GM12878 (cell line): Measurements from ENCODE around the gene HHLA2. TPM values are rescaled to one million over a fixed set of nuclear protein-coding genes. Genes with fewer than 3 reads are reported as not detected.

ENCODE experiments used
- ATAC-seq: fragments of 200-7000 bp; cut with Tn5 transposase; 3 replicates; pipeline ENCODE4 v1.9.1; 2020; ENCODE audit warnings: mild to moderate bottlenecking, moderate library complexity
- BruUV-seq: library from RNA; stranded (reverse); fragments of 400-500 nt; replicated peaks from 2 replicates; lab custom pipeline; 2021; lab: Mats Ljungman, UMichigan
- CTCF ChIA-PET: fragments of 300-600 bp; sonication (Branson Sonifier 250); formaldehyde crosslinking; extraction: SDS; loops from one replicate; lab custom pipeline; 2021; ENCODE audit warnings: inconsistent platforms; lab: Yijun Ruan, JAX
- POLR2A ChIA-PET: fragments of 350-600 bp; formaldehyde crosslinking; extraction: SDS; loops from one replicate; lab custom pipeline; 2021; ENCODE audit warnings: inconsistent platforms; lab: Charles Lee
- RAD21 ChIA-PET: fragments of 300-600 bp; sonication (Branson Sonifier 250); formaldehyde crosslinking; loops from one replicate; lab custom pipeline; 2023; ENCODE audit warnings: antibody characterized with exemption; ENCODE audit not compliant: unreplicated experiment; lab: Charles Lee
- SMC1A ChIA-PET: fragments of 300-600 bp; sonication (Branson Sonifier 250); formaldehyde crosslinking; loops from one replicate; lab custom pipeline; 2023; ENCODE audit not compliant: unreplicated experiment, uncharacterized antibody; lab: Charles Lee
- DNase-seq: peaks from one replicate; pipeline ENCODE4 v3.0.0-alpha.2; 2011; ENCODE audit warnings: low read depth, low spot score
- FAIRE-seq: peaks from 3 replicates; lab custom pipeline; 2011; peaks lifted over from hg19 to GRCh38; lab: Jason Lieb, UNC
- H2AFZ ChIP-seq: 2 replicates; pipeline ENCODE4 v1.6.0; 2011; ENCODE audit warnings: low read depth, low read length, control low read depth; ENCODE audit not compliant: control insufficient read depth
- H3K27ac ChIP-seq: 2 replicates; pipeline ENCODE4 v1.5.1; 2011; ENCODE audit warnings: control low read depth; ENCODE audit not compliant: control insufficient read depth, insufficient read depth
- H3K27me3 ChIP-seq, 2 experiments: replicated peaks in 1 of 2; 2 replicates each; pipeline versions ENCODE4 v1.6.0 to v1.6.1; 2011; ENCODE audit warnings: low read length in 1 of 2; ENCODE audit not compliant: control insufficient read depth in 2 of 2, insufficient read depth in 2 of 2
- H3K36me3 ChIP-seq, 2 experiments: 2 replicates each; pipeline ENCODE4 v1.5.1; 2011; ENCODE audit warnings: low read length in 1 of 2; ENCODE audit not compliant: control insufficient read depth in 2 of 2, insufficient read depth in 2 of 2
- H3K4me1 ChIP-seq: 2 replicates; pipeline ENCODE4 v1.6.1; 2011; ENCODE audit warnings: mild to moderate bottlenecking, low read length, moderate library complexity, mixed read lengths; ENCODE audit not compliant: control insufficient read depth, insufficient read depth
- H3K4me2 ChIP-seq: 2 replicates; pipeline ENCODE4 v1.6.0; 2011; ENCODE audit warnings: control low read depth; ENCODE audit not compliant: control insufficient read depth, insufficient read depth
- H3K4me3 ChIP-seq: fragments of 200-600 bp; sonication (generic); 2 replicates; pipeline ENCODE4 v1.5.1; 2016
- H3K79me2 ChIP-seq: 2 replicates; pipeline ENCODE4 v1.6.0; 2011; ENCODE audit warnings: low read length; ENCODE audit not compliant: control insufficient read depth, insufficient read depth
- H3K9ac ChIP-seq: 2 replicates; pipeline ENCODE4 v1.8.0; 2011; ENCODE audit warnings: low read length, control low read depth, mixed read lengths; ENCODE audit not compliant: control insufficient read depth, insufficient read depth
- H3K9me3 ChIP-seq: replicated peaks from 3 replicates; pipeline ENCODE4 v1.5.1; 2011; ENCODE audit warnings: mild to moderate bottlenecking, low read length; ENCODE audit not compliant: control insufficient read depth, insufficient read depth
- H4K20me1 ChIP-seq: 2 replicates; pipeline ENCODE4 v1.6.0; 2011; ENCODE audit not compliant: control insufficient read depth, insufficient read depth
- BHLHE40 ChIP-seq, 2 experiments: fragments of 450-650 bp in 1 of 2; IDR thresholded peaks; 2 replicates each; pipeline ENCODE4 v1.6.1; 2011 to 2017; ENCODE audit warnings: low read depth in 2 of 2, borderline replicate concordance in 1 of 2, improper control_type of control experiment in 1 of 2, low read length in 1 of 2, mild to moderate bottlenecking in 1 of 2
- CUX1 ChIP-seq: IDR thresholded peaks from 2 replicates; pipeline ENCODE4 v1.6.1; 2012; ENCODE audit warnings: improper control_type of control experiment, low read depth, low read length; ENCODE audit not compliant: insufficient replicate concordance
- WGBS: methylation state at CpG from one replicate; pipeline ENCODE4 v1.1.6; 2016; ENCODE audit warnings: low lambda C conversion rate; ENCODE audit not compliant: insufficient replicate concordance, insufficient coverage; ENCODE audit errors: missing lambda C conversion rate; 5-methylcytosine and 5-hydroxymethylcytosine counted together
- in situ Hi-C: fragments of 300-500 bp; cut with MboI; formaldehyde crosslinking; loops from 9 replicates; pipeline ENCODE4 v1.14.3; 2018; ENCODE audit warnings: mixed read lengths
- intact Hi-C: fragments of 100-400 bp; cut with micrococcal nuclease; formaldehyde crosslinking; loops from one replicate; pipeline ENCODE4 v1.14.2; 2022; ENCODE audit not compliant: unreplicated experiment
- polyA plus RNA-seq, 11 experiments: library from polyadenylated mRNA; depleted of rRNA in 4 of 11; unstranded in 6 of 11; stranded (reverse) in 5 of 11; fragments of >200 nt; fragmentation: Nextera tagmentation in 4 of 11; fragmentation: Illumina TruSeq in 1 of 11; extraction: Ambion mirVana in 4 of 11; extraction: Trizol in 1 of 11; gene quantifications; 1 replicate in 1 of 11; 2 replicates in 10 of 11; pipeline versions ENCODE4 v1.2.1 to v1.2.3, GENCODE V29; 2011 to 2016; ENCODE audit warnings: inconsistent platforms in 2 of 11, missing spikeins in 2 of 11, low read depth in 1 of 11
- total RNA-seq, 4 experiments: library from RNA; depleted of rRNA in 3 of 4; stranded (reverse); fragments of >200 nt in 3 of 4; fragmentation: Illumina TruSeq in 1 of 4; extraction: Trizol in 1 of 4; gene quantifications; 2 replicates each; pipeline versions ENCODE4 v1.2.1 to v1.2.3, GENCODE V29; 2013 to 2021

HHLA2 gene
- total and polyA plus RNA-seq, 10 of the 15 experiments (the other 5 are each of a cell fraction or from before 2014, with no cell fraction given), result 0.11 to 1.3 (median 0.28) TPM; not detected in 1

- FAIRE-seq (no peak), ATAC-seq (no peak), DNase-seq (no peak)
- in situ Hi-C loops, result no loop called here
- ChIA-PET RAD21 (no interaction called here), POLR2A (no interaction called here), CTCF (no interaction called here), SMC1A (interaction anchor here (0.9 to 3.3 kb wide), 5 partner anchors 18 to 144 kb away, joined by 3 to 11 read pairs (median 3); no protein-coding TSS in a partner anchor)
- H4K20me1 ChIP-seq, result no peaks in the 10 kb centered on the region
- H3K9me3 ChIP-seq, result no peaks in the 10 kb centered on the region
- H3K4me1 ChIP-seq, result peaks cover 22% of the 10 kb centered on the region
- H3K27me3 ChIP-seq, result no peaks in the 10 kb centered on the region
- H3K27ac ChIP-seq, result no peak overlapping the region
- no peaks in the 10 kb centered on the region for H3K79me2 ChIP-seq
- H2AFZ ChIP-seq, result no peak overlapping the region
- H3K4me2 ChIP-seq, result no peak overlapping the region
- H3K9ac ChIP-seq, result no peak overlapping the region
- BruUV-seq, result no TSS peak
- TF ChIP-seq CUX1 (no peak), BHLHE40 (IDR thresholded peaks at IDR 0.05; ENCODE audit: borderline replicate concordance in 1 of 2, low read depth in 2 of 2, low read length in 1 of 2) (no peak)
- H3K4me3 ChIP-seq, result no peak overlapping the region
- H3K36me3 ChIP-seq, result no peaks in the 10 kb centered on the region
- WGBS, result 53% methylated on average over 2 of the region's 2 CpGs
- intact Hi-C loops, result loop anchor here (10.0 kb wide), 1 partner anchor 143 kb away; no protein-coding TSS in a partner anchor
Measured at GRCh38 chr3:108298056-108298455, 1.7 kb downstream of the HHLA2 start.
